Caco-2 (cell line): ENCODE results near the gene FARP1. TPM values are rescaled to one million over a fixed set of nuclear protein-coding genes. Genes with fewer than 3 reads are reported as not detected.

Source experiments
- BruUV-seq: library from RNA; stranded (reverse); fragments of 400-500 nt; replicated peaks from 2 replicates; lab custom pipeline; 2021; lab: Mats Ljungman, UMichigan
- CTCF ChIA-PET: fragments of 300-600 bp; sonication (Branson Sonifier 250); formaldehyde crosslinking; loops from one replicate; lab custom pipeline; 2022; ENCODE audit warnings: antibody characterized with exemption; lab: Charles Lee
- POLR2A ChIA-PET: fragments of 300-600 bp; sonication (Branson Sonifier 250); formaldehyde crosslinking; loops from one replicate; lab custom pipeline; 2022; ENCODE audit warnings: antibody characterized with exemption; lab: Charles Lee
- DNase-seq, 2 experiments: peaks; one replicate each; pipeline versions ENCODE4 v3.0.0 to v3.0.0-alpha.2; 2020 to 2022
- H3K27me3 ChIP-seq: replicated peaks from 2 replicates; pipeline ENCODE4 v1.6.0; 2011; ENCODE audit warnings: low read length; ENCODE audit not compliant: control insufficient read depth, insufficient read depth
- H3K36me3 ChIP-seq: 2 replicates; pipeline ENCODE4 v1.5.1; 2011; ENCODE audit warnings: low read length; ENCODE audit not compliant: control insufficient read depth, insufficient read depth
- H3K4me1 ChIP-seq: fragments of 250-450 bp; sonication (Bioruptor Pico); 2 replicates; pipeline ENCODE4 v1.5.1; 2020; ENCODE audit warnings: mild to moderate bottlenecking
- H3K4me3 ChIP-seq: 2 replicates; pipeline ENCODE4 v1.5.1; 2011; ENCODE audit warnings: low read depth, mild to moderate bottlenecking, control low read depth, low read length
- H3K9me3 ChIP-seq: fragments of 250-450 bp; sonication (Bioruptor Pico); 2 replicates; pipeline ENCODE4 v1.5.1; 2020; ENCODE audit warnings: mild to moderate bottlenecking, moderate library complexity
- H3K27ac Mint-ChIP-seq: one replicate; pipeline ENCODE4 v1.8.0; 2022; ENCODE audit warnings: mixed read lengths; ENCODE audit not compliant: unreplicated experiment
- H3K27me3 Mint-ChIP-seq: one replicate; pipeline ENCODE4 v1.8.0; 2022; ENCODE audit warnings: mixed read lengths; ENCODE audit not compliant: insufficient read depth, unreplicated experiment
- H3K36me3 Mint-ChIP-seq: one replicate; pipeline ENCODE4 v1.8.0; 2022; ENCODE audit warnings: mild to moderate bottlenecking, mixed read lengths; ENCODE audit not compliant: insufficient read depth, unreplicated experiment
- H3K4me1 Mint-ChIP-seq: one replicate; pipeline ENCODE4 v1.8.0; 2022; ENCODE audit warnings: low read depth, mixed read lengths; ENCODE audit not compliant: unreplicated experiment
- H3K4me3 Mint-ChIP-seq: one replicate; pipeline ENCODE4 v1.8.0; 2022; ENCODE audit warnings: mild to moderate bottlenecking, moderate library complexity, mixed read lengths; ENCODE audit not compliant: unreplicated experiment
- H3K9me3 Mint-ChIP-seq: one replicate; pipeline ENCODE4 v1.8.0; 2022; ENCODE audit warnings: mixed read lengths; ENCODE audit not compliant: unreplicated experiment
- CTCF ChIP-seq, 2 experiments: fragments of 200-600 bp in 1 of 2; IDR thresholded peaks; 1 replicate in 1 of 2; 2 replicates in 1 of 2; pipeline versions ENCODE4 v1.5.1 to v1.8.0; 2011 to 2022; ENCODE audit warnings: antibody characterized with exemption in 1 of 2, control low read depth in 1 of 2, inconsistent platforms in 1 of 2, low read depth in 1 of 2, low read length in 1 of 2, mild to moderate bottlenecking in 1 of 2, moderate library complexity in 1 of 2; ENCODE audit not compliant: insufficient read depth in 1 of 2, severe bottlenecking in 1 of 2, unreplicated experiment in 1 of 2
- intact Hi-C: fragments of 100-400 bp; cut with micrococcal nuclease; formaldehyde crosslinking; loops from one replicate; pipeline ENCODE4 v1.10.0; 2022; ENCODE audit not compliant: unreplicated experiment
- total RNA-seq: library from RNA; stranded (reverse); gene quantifications from 2 replicates; pipeline ENCODE4 v1.2.3, GENCODE V29; 2022

Gene FARP1
- total RNA-seq, 1 experiment from 2014 or later, result 189 TPM

- H3K9me3 Mint-ChIP-seq, result no peaks in the 10 kb centered on the region
- peaks cover 49% of the 10 kb centered on the region for H3K4me1 Mint-ChIP-seq
- Histone ChIP-seq H3K4me1 (peaks cover 35% of the 10 kb centered on the region), H3K36me3 (peaks cover 4% of the 10 kb centered on the region; the same call in 1 of the 2 replicates), H3K4me3 (no peak overlapping the region), H3K9me3 (no peaks in the 10 kb centered on the region), H3K27me3 (no peaks in the 10 kb centered on the region)
- intact Hi-C loops, result loop anchor here (5.0 kb wide), 1 partner anchor 75 kb away; no protein-coding TSS in a partner anchor
- peak in 1 of 2 experiments; percentile 36 for TF ChIP-seq CTCF (IDR thresholded peaks at IDR 0.05; ENCODE audit: insufficient read depth in 1 of 2, low read depth in 1 of 2, low read length in 1 of 2, severe bottlenecking in 1 of 2, unreplicated experiment in 1 of 2)
- CTCF ChIA-PET, result interaction anchor here (1.0 to 1.8 kb wide), 4 partner anchors 26 to 190 kb away, joined by 3 to 12 read pairs (median 6); no protein-coding TSS in a partner anchor
- no peak for DNase-seq
- H3K36me3 Mint-ChIP-seq, result peaks cover 87% of the 10 kb centered on the region
- POLR2A ChIA-PET, result no interaction called here
- no TSS peak for BruUV-seq
- H3K27ac Mint-ChIP-seq, result peak overlapping the region; percentile 94
- H3K27me3 Mint-ChIP-seq, result no peaks in the 10 kb centered on the region
- H3K4me3 Mint-ChIP-seq, result no peak overlapping the region
These were observed 339.9 kb downstream of the FARP1 start for GRCh38 chr13:98482476-98483444.

GRCh38 chr13:98483601-98484288 lies 340.9 kb downstream of the FARP1 start:
- Mint-ChIP-seq H3K36me3 (peaks cover 82% of the 10 kb centered on the region), H3K27ac (peak overlapping the region; percentile 94), H3K9me3 (no peaks in the 10 kb centered on the region), H3K27me3 (no peaks in the 10 kb centered on the region), H3K4me1 (peaks cover 46% of the 10 kb centered on the region), H3K4me3 (peak overlapping the region; percentile 66)
- no peak for TF ChIP-seq CTCF (IDR thresholded peaks at IDR 0.05; ENCODE audit: insufficient read depth in 1 of 2, low read depth in 1 of 2, low read length in 1 of 2, severe bottlenecking in 1 of 2, unreplicated experiment in 1 of 2)
- no peak for DNase-seq
- intact Hi-C loops, result loop anchor here (1.0 to 5.0 kb wide), 3 partner anchors 74 to 190 kb away; no protein-coding TSS in a partner anchor
- TSS peak; percentile 69 for BruUV-seq
- CTCF ChIA-PET, result interaction anchor here (0.7 to 1.9 kb wide), 6 partner anchors 25 to 189 kb away, joined by 3 to 20 read pairs (median 4); no protein-coding TSS in a partner anchor
- H3K4me1 ChIP-seq, result peaks cover 35% of the 10 kb centered on the region
- POLR2A ChIA-PET, result interaction anchor here (1.5 to 1.9 kb wide), 3 partner anchors 25 to 169 kb away, joined by 5 to 11 read pairs (median 10); partner anchors contain the start of gene STK24
- H3K27me3 ChIP-seq, result no peaks in the 10 kb centered on the region
- H3K4me3 ChIP-seq, result no peak overlapping the region
- peaks cover 4% of the 10 kb centered on the region; the same call in 1 of the 2 replicates for H3K36me3 ChIP-seq
- H3K9me3 ChIP-seq, result no peaks in the 10 kb centered on the region
